ENCODE measurements around the gene B3GNT2. TPM values are rescaled to one million over a fixed set of nuclear protein-coding genes. Genes with fewer than 3 reads are reported as not detected.

B3GNT2 gene
- total and polyA plus RNA-seq, 9 of the 15 experiments (the other 6 are each of a cell fraction or from before 2014, with no cell fraction given), result 6.0 to 38.9 (median 25.0) TPM

- intact Hi-C loops (cut with micrococcal nuclease), result loop anchor here (5.0 to 10.0 kb wide), 2 partner anchors 81 to 221 kb away; no protein-coding TSS in a partner anchor
- no TSS peak for BruUV-seq (replicated peaks)
- Histone ChIP-seq H3K9me1 (ENCODE audit: control insufficient read depth, insufficient read depth, low read length) (peaks cover 10% of the 10 kb centered on the region), H3K79me2 (ENCODE audit: control insufficient read depth, insufficient read depth, low read length) (peaks cover 100% of the 10 kb centered on the region), H3K27ac (ENCODE audit: extremely low read depth, low read depth, low read length) (no peak overlapping the region), H2AFZ (ENCODE audit: low read depth, low read length) (no peak overlapping the region), H3K36me3 (ENCODE audit: control insufficient read depth, insufficient read depth, low read length) (peaks cover 13% of the 10 kb centered on the region; the same call in 2 of the 3 replicates), H3K4me2 (ENCODE audit: insufficient read depth, low read length) (no peak overlapping the region), H3K9me3 (replicated peaks; ENCODE audit: control insufficient read depth, insufficient read depth, low read depth, low read length) (0 out of 2 replicates have a peak, but pooled peaks cover 2% of the 10 kb centered on the region), H3K4me1 (replicated peaks in 1 of 2; ENCODE audit: control insufficient read depth in 2 of 2, insufficient read depth in 2 of 2, low read length in 2 of 2) (peaks cover 16 to 41% of the 10 kb centered on the region in 2 experiments), H3K4me3 (no peak overlapping the region), H4K20me1 (replicated peaks; ENCODE audit: control insufficient read depth, insufficient read depth, low read length) (peaks cover 34% of the 10 kb centered on the region), H3K27me3 (ENCODE audit: control insufficient read depth in 2 of 2, insufficient read depth in 2 of 2, low read length in 2 of 2) (no peaks in the 10 kb centered on the region), H3K9ac (ENCODE audit: insufficient read depth in 1 of 2, low read depth in 2 of 2, low read length in 2 of 2) (peak overlapping the region in 1 of 2 experiments; percentile 77; a peak in 1 of 4 replicates)
- no peak for FAIRE-seq
- no peak for TF ChIP-seq KAT2B (IDR thresholded peaks at IDR 0.05; ENCODE audit: low read depth, low read length)
- TF ChIP-seq KDM5B (IDR thresholded peaks at IDR 0.05; ENCODE audit: insufficient replicate concordance, low read depth, low read length), result no peak
- TF ChIP-seq SIN3B (IDR thresholded peaks at IDR 0.05; ENCODE audit: low read depth), result no peak
- no peak for TF ChIP-seq HSF4 (CRISPR knock-in tag; IDR thresholded peaks at IDR 0.05; ENCODE audit: borderline replicate concordance)
- no peak for TF ChIP-seq CHAMP1 (IDR thresholded peaks at IDR 0.05)
- TF ChIP-seq KDM2B (CRISPR knock-in tag; IDR thresholded peaks at IDR 0.05), result no peak
- no peak for TF ChIP-seq NFATC3 (IDR thresholded peaks at IDR 0.05)
- no peak for TF ChIP-seq HNRNPH1 (optimal IDR thresholded peaks at IDR 0.05; ENCODE audit: low read depth, low read length)
- TF ChIP-seq ETV5 (CRISPR knock-in tag; IDR thresholded peaks at IDR 0.05; ENCODE audit: low read depth), result no peak
- no peak for TF ChIP-seq ZNF586 (CRISPR knock-in tag; conservative IDR thresholded peaks at IDR 0.05)
- TF ChIP-seq RFX5 (IDR thresholded peaks at IDR 0.05; ENCODE audit: low read depth, low read length), result no peak
- no peak for TF ChIP-seq ZNF696 (CRISPR knock-in tag; conservative IDR thresholded peaks at IDR 0.05)
- TF ChIP-seq KDM1A (IDR thresholded peaks at IDR 0.05), result no peak
- TF ChIP-seq ATF1 (CRISPR knock-in tag; IDR thresholded peaks at IDR 0.05), result no peak
- no peak for TF ChIP-seq ATF1 (tag; IDR thresholded peaks at IDR 0.05)
- no peak for TF ChIP-seq HLTF (IDR thresholded peaks at IDR 0.05)
- no peak for TF ChIP-seq ID3 (CRISPR knock-in tag; IDR thresholded peaks at IDR 0.05)
- no peak for TF ChIP-seq ID3 (tag; IDR thresholded peaks at IDR 0.05)
- TF ChIP-seq TBL1XR1 (IDR thresholded peaks at IDR 0.05; ENCODE audit: low read length in 2 of 2), result no peak
- TF ChIP-seq BCL6 (CRISPR knock-in tag; IDR thresholded peaks at IDR 0.05), result no peak
- ChIA-PET CTCF (ENCODE audit: low intra/inter-chr PET ratio) (interaction anchor here (0.6 kb wide), 1 partner anchor 555 kb away, joined by 3 read pairs; no protein-coding TSS in a partner anchor), POLR2A (interaction anchor here (0.8 to 1.6 kb wide), 4 partner anchors 12 to 28 kb away, joined by 3 to 10 read pairs (median 4); no protein-coding TSS in a partner anchor)
- DNase-seq (ENCODE audit: extremely low read depth in 1 of 4, low spot score in 3 of 4), result no peak
- WGBS (ENCODE audit: insufficient coverage, low coverage, missing lambda C conversion rate), result 48% methylated on average over 2 of the region's 2 CpGs
- no peak for ATAC-seq
- in situ Hi-C loops (cut with MboI), result no loop called here
These were observed 20.2 kb downstream of the B3GNT2 start for GRCh38 chr2:62216113-62216512.

All from K562 (cell line).